PC-3 (cell line): ENCODE measurements around the gene GALNT11.

ENCODE experiments used
- CTCF ChIP-seq: fragments of 300-600 bp; sonication (generic); conservative IDR thresholded peaks from 2 replicates; pipeline ENCODE4 v1.5.1; 2017; ENCODE audit warnings: antibody characterized with exemption, low read depth, mild to moderate bottlenecking, low read length
- EZH2 ChIP-seq: fragments of 300-600 bp; sonication (generic); IDR thresholded peaks from one replicate; pipeline ENCODE4 v1.6.1; 2017; ENCODE audit warnings: antibody characterized with exemption, mild to moderate bottlenecking, low read length; ENCODE audit not compliant: unreplicated experiment
- EZH2phosphoT487 ChIP-seq: fragments of 300-600 bp; sonication (generic); IDR thresholded peaks from 2 replicates; pipeline ENCODE4 v1.6.1; 2018; ENCODE audit warnings: mild to moderate bottlenecking, antibody characterized with exemption, low read length, borderline replicate concordance

GRCh38 chr7:152132812-152133211 lies 107.3 kb downstream of the GALNT11 start:
- no peak for TF ChIP-seq EZH2phosphoT487
- TF ChIP-seq EZH2, result no peak
- TF ChIP-seq CTCF, result no peak
